Naive thymus-derived CD8-positive, alpha-beta T cell (primary cell): ENCODE results near the gene OR51I2. TPM values are rescaled to one million over a fixed set of nuclear protein-coding genes. Genes with fewer than 3 reads are reported as not detected.

Source experiments
- ATAC-seq, 2 donors: fragments of 150-1000 bp; cut with Tn5 transposase in 1 of 2; sonication (Bioruptor Pico), chemical (Tn5 transposase) in 1 of 2; 1 replicate in 1 of 2; 2 replicates in 1 of 2; pipeline ENCODE4 v1.10.0; 2021; ENCODE audit warnings: mild to moderate bottlenecking in 2 of 2, moderate library complexity in 2 of 2
- POLR2A ChIA-PET: fragments of 350-600 bp; sonication (Branson Sonifier 250); formaldehyde crosslinking; loops from one replicate; lab custom pipeline; 2021; ENCODE audit warnings: antibody characterized with exemption; lab: Charles Lee
- DNase-seq, 10 donors: peaks; one replicate each; pipeline versions ENCODE4 v3.0.0 to v3.0.0-alpha.2; 2020 to 2022
- H3K27ac Mint-ChIP-seq, 10 donors: one replicate each; pipeline ENCODE4 v1.8.0; 2020 to 2022; ENCODE audit warnings: mild to moderate bottlenecking in 10 of 10, mixed read lengths in 10 of 10, moderate library complexity in 4 of 10, inconsistent platforms in 1 of 10
- H3K27me3 Mint-ChIP-seq, 5 donors: one replicate each; pipeline ENCODE4 v1.8.0; 2021 to 2022; ENCODE audit warnings: mixed read lengths in 5 of 5
- H3K36me3 Mint-ChIP-seq, 3 donors: one replicate each; pipeline ENCODE4 v1.8.0; 2020 to 2022; ENCODE audit warnings: mixed read lengths in 3 of 3, mild to moderate bottlenecking in 2 of 3, inconsistent platforms in 1 of 3
- H3K4me1 Mint-ChIP-seq, 4 donors: one replicate each; pipeline ENCODE4 v1.8.0; 2021 to 2022; ENCODE audit warnings: mixed read lengths in 4 of 4
- H3K4me3 Mint-ChIP-seq, 10 donors: one replicate each; pipeline ENCODE4 v1.8.0; 2020 to 2022; ENCODE audit warnings: mild to moderate bottlenecking in 10 of 10, mixed read lengths in 10 of 10, moderate library complexity in 6 of 10, inconsistent platforms in 1 of 10
- H3K9me3 Mint-ChIP-seq, 9 donors: one replicate each; pipeline ENCODE4 v1.8.0; 2020 to 2022; ENCODE audit warnings: mixed read lengths in 9 of 9, mild to moderate bottlenecking in 3 of 9, inconsistent platforms in 1 of 9, moderate library complexity in 1 of 9
- polyA plus RNA-seq, 3 donors: library from polyadenylated mRNA; unstranded; fragments of 300-500 nt; fragmentation: Illumina TruSeq; gene quantifications; one replicate each; pipeline ENCODE4 v1.2.3, GENCODE V29; 2021
- total RNA-seq, 8 experiments: library from RNA in 2 of 8; stranded (reverse) in 2 of 8; gene quantifications; one replicate each; pipeline ENCODE4 v1.2.3 and lab custom pipeline; 2021 to 2026

Gene OR51I2, protein sequence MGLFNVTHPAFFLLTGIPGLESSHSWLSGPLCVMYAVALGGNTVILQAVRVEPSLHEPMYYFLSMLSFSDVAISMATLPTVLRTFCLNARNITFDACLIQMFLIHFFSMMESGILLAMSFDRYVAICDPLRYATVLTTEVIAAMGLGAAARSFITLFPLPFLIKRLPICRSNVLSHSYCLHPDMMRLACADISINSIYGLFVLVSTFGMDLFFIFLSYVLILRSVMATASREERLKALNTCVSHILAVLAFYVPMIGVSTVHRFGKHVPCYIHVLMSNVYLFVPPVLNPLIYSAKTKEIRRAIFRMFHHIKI
- total RNA-seq (not detected), polyA plus RNA-seq (not detected), total RNA-seq (lab: John Stamatoyannopoulos, UW) (0 reads per million in 6 experiments)

DNA sequence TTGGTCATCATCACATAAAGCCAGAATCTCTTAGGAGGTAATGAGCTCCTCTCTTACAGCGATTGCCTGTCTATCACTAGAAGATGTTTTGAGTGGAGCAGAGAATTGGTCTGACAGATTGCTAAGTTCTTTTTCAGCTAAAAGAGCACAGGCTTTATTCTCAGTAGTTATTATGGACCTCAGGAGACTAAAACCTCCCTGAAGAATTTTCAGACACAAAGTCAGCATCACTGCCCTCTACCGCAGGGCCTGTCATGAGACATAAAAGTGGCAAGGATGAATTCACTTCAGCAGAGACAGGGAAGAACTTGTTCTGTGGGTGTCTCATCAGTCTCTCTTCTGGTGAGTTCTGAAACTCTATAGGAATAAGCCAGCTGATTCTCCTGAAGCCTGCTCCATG, at the start of gene OR51I2:
OR51I2 (plus strand) TSS at position 301 of the 400 bp plus-strand sequence. CDS start 4,166 bp downstream, outside the sequence.
- Mint-ChIP-seq H3K36me3 (no peaks in the 10 kb centered on the region), H3K4me1 (no peaks in the 10 kb centered on the region), H3K4me3 (no peak within 1 kb of the TSS), H3K27ac (no peak within 1 kb of the TSS), H3K27me3 (peaks cover 2 to 32% (median 3%) of the 10 kb centered on the region in 5 donors), H3K9me3 (no peaks in the 10 kb centered on the region)
- POLR2A ChIA-PET: no interaction called here
- ATAC-seq (no peak), DNase-seq (no peak)

DNA sequence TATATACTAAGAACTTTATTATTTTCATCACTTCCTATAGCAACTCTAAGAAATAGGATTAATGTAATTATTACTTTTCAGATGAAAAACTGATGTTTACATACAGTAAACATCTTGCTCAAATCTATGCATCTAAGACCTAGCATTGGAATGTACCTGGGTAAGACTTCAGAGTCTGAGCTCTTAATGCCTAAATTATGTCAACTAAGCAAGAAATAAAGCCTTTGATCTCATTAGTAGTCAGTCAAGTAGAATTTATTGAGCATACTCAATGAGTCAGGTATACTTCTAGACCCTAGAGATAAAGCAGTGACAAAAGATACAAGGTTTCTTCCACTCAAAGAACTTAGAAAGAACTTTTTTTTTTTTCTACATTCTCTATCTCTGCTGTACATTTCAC, 44.0 kb upstream of the OR51I2 start:
- Mint-ChIP-seq H3K27me3 (peaks cover 16 to 35% (median 20%) of the 10 kb centered on the region in 5 donors), H3K36me3 (no peaks in the 10 kb centered on the region), H3K9me3 (peaks cover 0 to 9% (median 0%) of the 10 kb centered on the region in 9 donors), H3K4me3 (no peak overlapping the region), H3K4me1 (no peaks in the 10 kb centered on the region), H3K27ac (no peak overlapping the region)
- POLR2A ChIA-PET: no interaction called here
- ATAC-seq (no peak), DNase-seq (no peak)

DNA sequence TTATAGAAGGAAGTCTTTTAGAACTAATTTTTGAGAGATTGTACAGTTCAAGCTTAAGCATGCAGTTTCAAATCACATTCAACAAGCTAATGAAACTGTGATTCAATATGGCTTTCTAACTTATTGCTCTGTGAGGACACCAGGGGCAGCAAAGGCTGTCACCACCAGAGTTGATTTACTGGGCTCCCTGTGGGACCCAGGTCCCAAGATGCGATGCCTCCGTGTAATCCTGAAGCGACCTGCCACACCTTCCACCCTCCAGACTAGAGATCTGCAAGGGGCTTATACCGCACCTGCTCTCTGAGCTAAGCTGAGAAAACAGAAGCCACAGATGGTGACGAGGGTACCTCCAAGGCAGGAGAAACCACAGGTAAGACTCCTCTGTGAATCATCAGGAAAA, 28.1 kb upstream of the OR51I2 start:
- H3K9me3 Mint-ChIP-seq: peaks cover 0 to 4% (median 0%) of the 10 kb centered on the region in 9 donors
- H3K36me3 Mint-ChIP-seq: no peaks in the 10 kb centered on the region
- ATAC-seq: no peak
- peaks cover 3 to 20% (median 10%) of the 10 kb centered on the region in 5 donors for H3K27me3 Mint-ChIP-seq
- POLR2A ChIA-PET: no interaction called here
- no peak overlapping the region for H3K27ac Mint-ChIP-seq
- peaks cover 0 to 1% (median 0%) of the 10 kb centered on the region in 4 donors for H3K4me1 Mint-ChIP-seq
- no peak overlapping the region for H3K4me3 Mint-ChIP-seq
- DNase-seq: no peak

DNA sequence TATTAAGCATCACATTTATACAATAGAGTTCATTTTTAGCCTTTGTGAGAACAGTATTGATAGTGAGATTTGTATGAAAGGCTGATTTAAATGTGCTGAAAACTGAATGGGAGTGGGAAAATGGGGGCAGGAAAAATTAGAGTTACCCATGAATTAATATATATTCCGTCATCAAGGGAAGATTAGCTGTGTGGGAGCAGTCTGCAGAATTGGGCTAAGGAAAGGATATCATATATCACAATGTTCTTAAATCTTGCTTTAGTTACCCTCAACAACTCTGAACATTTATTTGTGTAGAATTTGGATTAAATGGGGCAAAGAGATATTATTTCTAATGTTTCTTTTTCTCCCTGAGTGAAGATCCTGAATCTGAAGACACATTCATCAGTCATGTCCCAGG, 27.3 kb upstream of the OR51I2 start, which contains the start of gene OR51Q1:
OR51Q1 (plus strand) TSS at position 301 of the 400 bp plus-strand sequence; CDS start at position 391, 90 bp downstream.
- POLR2A ChIA-PET: no interaction called here
- Mint-ChIP-seq H3K9me3 (peaks cover 0 to 4% (median 0%) of the 10 kb centered on the region in 9 donors), H3K4me3 (no peak within 1 kb of the TSS), H3K27me3 (peaks cover 3 to 20% (median 10%) of the 10 kb centered on the region in 5 donors), H3K27ac (no peak within 1 kb of the TSS), H3K36me3 (no peaks in the 10 kb centered on the region), H3K4me1 (peaks cover 0 to 1% (median 0%) of the 10 kb centered on the region in 4 donors)
- ATAC-seq (no peak), DNase-seq (no peak)

DNA sequence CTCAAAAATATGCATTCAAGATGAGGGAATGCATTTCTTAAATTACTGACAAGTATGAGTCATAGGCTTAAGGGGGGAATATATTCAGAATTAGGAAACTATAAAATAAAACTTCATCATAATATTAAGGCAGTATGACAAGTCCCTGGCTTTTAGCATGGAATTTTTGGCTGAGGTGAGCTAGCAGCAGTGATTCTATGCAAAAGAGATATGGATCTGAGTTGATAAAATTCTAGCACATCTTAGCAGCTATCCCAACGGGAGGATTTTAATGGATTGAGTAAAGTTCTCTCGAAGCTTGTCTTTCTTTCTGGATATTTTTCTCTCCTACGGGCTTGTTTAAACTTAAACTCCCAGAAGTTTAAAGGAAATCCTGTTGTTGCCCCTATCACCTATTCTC, 26.0 kb upstream of the OR51I2 start:
- H3K9me3 Mint-ChIP-seq: peaks cover 0 to 3% (median 0%) of the 10 kb centered on the region in 9 donors
- no peak overlapping the region for H3K4me3 Mint-ChIP-seq
- ATAC-seq: no peak
- H3K4me1 Mint-ChIP-seq: peaks cover 0 to 1% (median 0%) of the 10 kb centered on the region in 4 donors
- H3K27ac Mint-ChIP-seq: no peak overlapping the region
- H3K27me3 Mint-ChIP-seq: peaks cover 7 to 23% (median 14%) of the 10 kb centered on the region in 5 donors
- POLR2A ChIA-PET: no interaction called here
- H3K36me3 Mint-ChIP-seq: no peaks in the 10 kb centered on the region
- DNase-seq: no peak

DNA sequence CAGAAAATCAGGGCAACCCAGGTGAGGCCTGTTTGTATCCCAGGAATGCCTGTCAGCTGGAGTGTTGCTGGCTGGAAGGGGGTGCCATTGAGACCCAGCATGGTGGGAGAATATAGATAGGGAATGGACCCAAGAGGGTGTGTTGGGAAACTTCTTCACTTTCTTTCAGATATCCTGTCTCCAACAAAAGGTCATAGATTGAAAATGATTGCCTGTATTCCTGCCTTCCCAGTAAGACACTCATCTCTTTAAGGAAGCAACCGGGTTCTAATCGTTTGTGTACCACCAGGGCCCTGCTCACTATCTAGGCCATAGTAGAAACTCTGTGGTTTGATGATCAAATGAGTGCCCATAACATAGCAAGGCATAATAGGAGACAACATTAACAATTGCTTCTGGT, 7.7 kb upstream of the OR51I2 start, which contains the start of gene OR51I1:
OR51I1 (minus strand) TSS at position 101 of the 400 bp plus-strand sequence; CDS start at position 101, 0 bp downstream.
- POLR2A ChIA-PET: no interaction called here
- Mint-ChIP-seq H3K27me3 (peaks cover 6 to 34% (median 16%) of the 10 kb centered on the region in 5 donors), H3K4me3 (no peak within 1 kb of the TSS), H3K36me3 (no peaks in the 10 kb centered on the region), H3K9me3 (peaks cover 0 to 5% (median 0%) of the 10 kb centered on the region in 9 donors), H3K27ac (no peak within 1 kb of the TSS), H3K4me1 (no peaks in the 10 kb centered on the region)
- ATAC-seq: no peak
- no peak for DNase-seq

DNA sequence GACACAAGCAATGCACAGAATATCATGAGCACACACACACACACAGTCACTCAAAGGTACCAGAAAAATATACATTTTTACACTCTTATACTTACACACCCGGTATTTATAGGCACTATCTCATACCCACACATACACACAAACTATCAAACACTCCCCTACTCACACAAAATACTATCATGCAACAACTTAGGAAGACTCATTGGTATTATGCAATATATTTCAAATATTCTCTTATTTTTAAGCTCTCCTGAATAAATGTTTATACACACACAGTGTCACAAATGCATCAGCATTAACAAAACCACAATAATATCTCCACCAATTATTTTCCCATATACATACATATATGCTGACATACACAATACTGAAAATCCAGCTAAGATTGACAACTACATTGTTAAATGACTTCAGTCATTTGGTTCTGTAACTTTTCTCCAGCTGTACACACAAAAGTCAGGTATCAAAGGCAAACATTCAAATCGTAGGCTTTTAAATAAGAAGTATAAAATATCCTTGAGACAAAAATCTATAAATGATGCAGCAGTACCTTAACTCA, 5.2 kb upstream of the OR51I2 start:
- Mint-ChIP-seq H3K27me3 (peaks cover 7 to 30% (median 16%) of the 10 kb centered on the region in 5 donors), H3K36me3 (no peaks in the 10 kb centered on the region), H3K4me1 (no peaks in the 10 kb centered on the region), H3K27ac (no peak overlapping the region), H3K9me3 (peaks cover 0 to 5% (median 0%) of the 10 kb centered on the region in 9 donors), H3K4me3 (no peak overlapping the region)
- ATAC-seq: no peak
- DNase-seq: no peak
- POLR2A ChIA-PET: no interaction called here

DNA sequence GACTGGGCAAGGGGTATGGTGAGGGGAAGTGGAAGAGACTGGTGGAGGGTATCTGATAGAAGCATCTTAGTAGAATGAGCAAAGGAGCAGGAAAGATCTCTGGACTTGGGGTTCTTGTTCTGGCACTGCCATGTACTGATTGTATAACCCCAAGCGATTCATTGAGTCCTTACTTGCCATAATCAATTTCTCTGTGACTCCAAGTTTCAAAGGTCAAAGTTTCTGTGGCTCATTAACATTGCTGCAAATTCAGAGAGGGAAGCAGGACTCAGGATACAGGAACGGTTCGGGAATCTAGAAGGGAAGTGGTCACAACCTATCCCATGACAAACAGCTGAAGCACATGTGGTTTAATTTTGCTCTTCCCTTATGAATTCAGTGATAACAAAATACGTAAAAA, 309 bp downstream of the OR51I2 start:
- POLR2A ChIA-PET: no interaction called here

DNA sequence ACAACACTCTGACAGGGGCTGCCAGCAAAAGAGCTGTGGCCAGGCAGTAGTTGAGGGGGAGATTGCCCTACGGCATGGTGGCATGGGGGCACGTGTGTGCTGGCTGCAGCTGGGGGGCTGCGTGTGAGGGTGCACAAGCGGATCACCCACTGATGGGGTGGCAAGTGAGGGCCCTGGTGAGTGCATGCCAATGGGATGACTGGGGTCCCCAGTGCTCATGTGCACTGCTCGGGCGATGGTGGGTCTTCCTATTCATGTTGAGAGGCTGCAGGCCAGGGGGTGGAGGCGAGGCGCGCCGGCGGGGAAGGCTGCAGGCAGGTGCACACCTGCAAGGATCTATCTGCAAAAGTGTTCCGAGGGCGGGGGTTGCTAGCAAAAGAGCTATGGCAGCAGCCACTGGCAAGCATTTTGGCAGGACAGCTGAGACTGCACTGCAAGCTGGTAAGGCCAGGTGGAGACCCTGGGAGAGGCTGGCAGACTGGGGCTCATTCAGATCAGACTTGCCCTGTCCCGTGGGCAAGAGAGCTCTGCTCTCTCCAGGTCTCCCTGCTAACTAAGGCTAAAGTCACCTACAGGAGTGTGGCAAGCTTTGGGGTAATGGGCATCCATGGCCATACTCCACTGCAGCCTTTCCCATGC, 12.0 kb downstream of the OR51I2 start:
- Mint-ChIP-seq H3K27me3 (peaks cover 0 to 17% (median 0%) of the 10 kb centered on the region in 5 donors), H3K27ac (peak overlapping the region in 1 of 10 donors; percentile 23), H3K9me3 (peaks cover 0 to 26% (median 0%) of the 10 kb centered on the region in 9 donors), H3K4me1 (peaks cover 0 to 3% (median 0%) of the 10 kb centered on the region in 4 donors), H3K4me3 (no peak overlapping the region), H3K36me3 (peaks cover 0 to 2% (median 0%) of the 10 kb centered on the region in 3 donors)
- DNase-seq (peak in 1 of 10 donors; percentile 59), ATAC-seq (no peak)
- POLR2A ChIA-PET: no interaction called here

More for the DNA sequence above, 309 bp downstream of the OR51I2 start:
- DNase-seq (no peak), ATAC-seq (no peak)
- Mint-ChIP-seq H3K36me3 (no peaks in the 10 kb centered on the region), H3K4me1 (no peaks in the 10 kb centered on the region), H3K4me3 (no peak overlapping the region), H3K27ac (no peak overlapping the region), H3K27me3 (peaks cover 0 to 32% (median 3%) of the 10 kb centered on the region in 5 donors), H3K9me3 (no peaks in the 10 kb centered on the region)

DNA sequence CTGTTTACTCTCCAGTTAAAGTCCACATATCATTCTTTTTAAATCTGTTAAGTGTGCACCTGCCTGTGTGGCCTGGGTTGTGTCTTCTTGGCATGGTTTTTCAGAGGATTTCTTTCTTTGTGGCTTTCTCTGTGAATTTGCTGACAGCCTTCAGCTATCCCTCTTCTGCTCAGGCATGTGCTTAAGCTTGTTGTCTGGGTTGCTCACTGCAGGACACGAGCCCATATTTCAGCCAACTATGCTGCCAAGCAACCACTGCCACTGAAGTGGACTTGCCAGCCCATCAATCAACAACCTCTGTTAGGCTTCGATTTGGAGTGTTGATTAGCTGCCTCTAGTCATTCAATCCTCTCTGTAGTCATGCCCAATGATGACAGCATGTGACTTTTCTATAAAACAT, 18.4 kb downstream of the OR51I2 start:
- POLR2A ChIA-PET: interaction anchor here (0.6 kb wide), 1 partner anchor 132 kb away, joined by 3 read pairs; no protein-coding TSS in a partner anchor
- H3K27ac Mint-ChIP-seq: no peak overlapping the region
- peaks cover 0 to 20% (median 7%) of the 10 kb centered on the region in 5 donors for H3K27me3 Mint-ChIP-seq
- H3K4me1 Mint-ChIP-seq: no peaks in the 10 kb centered on the region
- H3K36me3 Mint-ChIP-seq: no peaks in the 10 kb centered on the region
- H3K9me3 Mint-ChIP-seq: no peaks in the 10 kb centered on the region
- no peak overlapping the region for H3K4me3 Mint-ChIP-seq
- ATAC-seq: no peak
- no peak for DNase-seq

DNA sequence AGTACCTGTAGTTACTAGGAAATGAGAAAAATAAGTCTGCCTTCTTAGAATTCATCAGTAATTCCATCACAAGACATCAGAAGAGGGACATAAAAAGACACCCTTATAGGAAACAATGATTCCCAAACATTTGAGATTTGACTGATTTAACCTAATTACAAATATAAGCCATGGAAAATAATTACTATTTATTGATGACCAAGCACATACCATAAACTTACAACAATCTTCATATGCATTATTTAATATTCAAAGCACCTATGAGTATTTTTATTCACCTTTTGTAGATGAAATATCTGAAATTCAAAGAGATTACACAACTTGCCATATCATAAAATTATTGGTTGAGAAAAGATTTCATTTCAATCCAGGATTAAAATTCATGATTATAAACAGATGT, 24.8 kb downstream of the OR51I2 start:
- Mint-ChIP-seq H3K4me3 (no peak overlapping the region), H3K9me3 (no peaks in the 10 kb centered on the region), H3K27me3 (peaks cover 8 to 25% (median 12%) of the 10 kb centered on the region in 5 donors), H3K27ac (no peak overlapping the region), H3K4me1 (no peaks in the 10 kb centered on the region), H3K36me3 (no peaks in the 10 kb centered on the region)
- POLR2A ChIA-PET: no interaction called here
- ATAC-seq (no peak), DNase-seq (no peak)

DNA sequence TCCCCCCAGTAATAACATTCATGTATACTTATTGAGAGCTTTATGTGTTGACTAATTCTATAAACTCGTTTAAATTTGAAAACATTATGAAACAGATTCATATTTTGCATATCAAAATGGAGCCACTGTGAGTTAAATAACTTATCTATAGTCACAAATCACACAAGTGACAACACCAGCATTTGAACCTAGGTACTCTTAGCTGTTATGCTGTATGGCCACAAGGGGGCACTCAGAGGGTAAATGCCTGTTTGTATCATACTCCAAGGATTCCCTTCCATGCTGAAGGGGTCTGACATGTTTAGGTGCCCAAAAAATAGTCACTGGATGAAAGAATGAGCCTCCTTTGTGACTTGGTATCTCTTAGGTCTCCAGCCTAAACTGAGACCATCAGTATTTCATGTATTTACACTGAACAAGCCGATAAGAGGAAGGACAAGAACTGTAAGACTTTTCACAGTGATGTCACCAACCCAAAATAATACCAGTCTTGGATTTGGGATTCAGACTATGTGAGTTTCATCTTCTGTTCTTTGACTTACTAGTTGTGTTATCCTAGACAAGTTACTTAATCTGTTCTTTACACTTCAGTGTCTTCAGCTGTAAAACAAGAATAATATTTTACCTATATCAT, 27.2 kb downstream of the OR51I2 start:
- ATAC-seq (no peak), DNase-seq (peak in 9 of 10 donors; percentile 3 to 66 (median 27))
- no peak overlapping the region for H3K4me3 Mint-ChIP-seq
- H3K27ac Mint-ChIP-seq: no peak overlapping the region
- H3K27me3 Mint-ChIP-seq: peaks cover 8 to 25% (median 12%) of the 10 kb centered on the region in 5 donors
- no peaks in the 10 kb centered on the region for H3K36me3 Mint-ChIP-seq
- H3K9me3 Mint-ChIP-seq: no peaks in the 10 kb centered on the region
- no peaks in the 10 kb centered on the region for H3K4me1 Mint-ChIP-seq
- POLR2A ChIA-PET: no interaction called here
